ENCODE data around the gene FOXN3.

GRCh38 chr14:89298056-89298834 is 118.8 kb downstream of the FOXN3 start:
- TF ChIP-seq CTCF (IDR thresholded peaks at IDR 0.05) (no peak), POLR2A (IDR thresholded peaks at IDR 0.05) (no peak), EP300 (IDR thresholded peaks at IDR 0.05) (no peak)
